Fibroblast of the aortic adventitia (primary cell): ENCODE measurements around the gene GET3. TPM values are rescaled to one million over a fixed set of nuclear protein-coding genes. Genes with fewer than 3 reads are reported as not detected.

Experiments
- DNase-seq: peaks from one replicate; pipeline ENCODE4 v3.0.0-alpha.2; 2010; ENCODE audit warnings: low read depth
- H3K4me3 ChIP-seq: 2 replicates; pipeline ENCODE4 v1.5.1; 2011; ENCODE audit warnings: low read depth, mild to moderate bottlenecking, control low read depth, low read length, moderate library complexity
- CTCF ChIP-seq: IDR thresholded peaks from 2 replicates; pipeline ENCODE4 v1.5.1; 2011; ENCODE audit warnings: mild to moderate bottlenecking, low read length, control low read depth, inconsistent platforms; ENCODE audit not compliant: insufficient read depth
- total RNA-seq: library from RNA; depleted of rRNA; stranded (reverse); fragments of >200 nt; gene quantifications from 2 replicates; pipeline ENCODE4 v1.2.3, GENCODE V29; 2012; ENCODE audit warnings: low replicate concordance

The GET3 gene
- total RNA-seq, 1 donor = 84.5 TPM

GRCh38 chr19:12784871-12785430 lies 47.7 kb downstream of the GET3 start:
- DNase-seq = peak; percentile 37
- no peak for TF ChIP-seq CTCF
- no peak overlapping the region for H3K4me3 ChIP-seq

GRCh38 chr19:12785431-12786031 lies 48.2 kb downstream of the GET3 start:
- no peak overlapping the region for H3K4me3 ChIP-seq
- DNase-seq = no peak
- no peak for TF ChIP-seq CTCF

GRCh38 chr19:12786141-12786870 lies 49.0 kb downstream of the GET3 start:
- DNase-seq = no peak
- no peak overlapping the region for H3K4me3 ChIP-seq
- TF ChIP-seq CTCF = no peak

GRCh38 chr19:12786952-12787351 lies 49.7 kb downstream of the GET3 start:
- no peak for DNase-seq
- no peak for TF ChIP-seq CTCF
- no peak overlapping the region for H3K4me3 ChIP-seq

- H3K4me3 ChIP-seq = no peak overlapping the region
- no peak for DNase-seq
- TF ChIP-seq CTCF = no peak
These were observed 50.2 kb downstream of the GET3 start for GRCh38 chr19:12787458-12787857.

- DNase-seq = peak; percentile 52
- no peak overlapping the region for H3K4me3 ChIP-seq
- TF ChIP-seq CTCF = no peak
These were observed 50.9 kb downstream of the GET3 start for GRCh38 chr19:12788042-12788681.
